ENCODE results near the gene ASIC4. TPM values are rescaled to one million over a fixed set of nuclear protein-coding genes. Genes with fewer than 3 reads are reported as not detected.

ASIC4 gene
- polyA plus RNA-seq, 3 donors, result not detected

DNA sequence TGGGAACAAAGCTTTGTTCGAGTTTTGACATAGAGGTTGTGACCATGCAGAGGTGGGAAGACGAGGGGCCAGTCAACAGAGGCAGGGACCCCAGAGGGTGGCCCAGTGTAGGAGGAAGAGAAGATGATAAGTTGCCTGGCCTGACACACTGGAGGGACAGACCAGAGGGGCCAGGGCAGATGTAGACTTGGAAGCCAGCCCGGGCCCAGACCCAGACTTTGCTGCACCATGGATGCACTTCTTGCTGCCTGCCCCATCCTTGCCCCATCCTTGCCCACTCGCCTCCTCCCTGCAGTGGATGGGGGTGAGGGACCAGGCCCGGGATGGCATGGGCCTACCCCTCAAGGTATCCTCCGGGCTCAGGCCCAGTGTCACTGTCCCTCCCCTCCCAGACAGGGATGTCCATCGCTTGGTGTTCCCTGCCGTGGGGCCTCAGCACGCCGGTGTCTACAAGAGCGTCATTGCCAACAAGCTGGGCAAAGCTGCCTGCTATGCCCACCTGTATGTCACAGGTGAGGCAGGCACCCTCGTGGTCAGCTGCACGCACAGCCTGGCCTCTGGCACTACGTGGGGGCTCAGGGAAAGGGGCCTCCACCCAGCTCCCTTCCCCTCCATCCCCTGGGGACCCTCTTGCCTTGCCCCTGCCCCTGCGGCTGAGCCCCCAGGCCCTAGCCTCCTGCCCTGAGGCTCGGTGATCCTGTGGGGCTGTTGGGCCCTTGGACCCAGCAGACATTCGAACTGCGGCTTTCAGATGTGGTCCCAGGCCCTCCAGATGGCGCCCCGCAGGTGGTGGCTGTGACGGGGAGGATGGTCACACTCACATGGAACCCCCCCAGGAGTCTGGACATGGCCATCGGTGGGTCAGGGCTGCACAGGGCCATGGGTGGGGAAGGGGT lies 42.6 kb upstream of the ASIC4 start:
- H3K4me1 Mint-ChIP-seq, result peaks cover 2% of the 10 kb centered on the region
- no peak overlapping the region for H3K4me2 ChIP-seq (replicated peaks; ENCODE audit: extremely low read depth, low read length, poor library complexity, severe bottlenecking)
- H3K9me3 ChIP-seq (replicated peaks in 1 of 2; ENCODE audit: control insufficient read depth in 1 of 2, insufficient read depth in 1 of 2, low read length in 2 of 2), result no peaks in the 10 kb centered on the region
- H3K9ac ChIP-seq (ENCODE audit: insufficient read depth, low read length, poor library complexity, severe bottlenecking), result no peak overlapping the region
- no peak overlapping the region for H3K4me3 ChIP-seq (replicated peaks in 1 of 3; ENCODE audit: low read depth in 2 of 3, low read length in 3 of 3)
- H3K27ac Mint-ChIP-seq, result no peak overlapping the region
- peaks cover 6 to 15% (median 8%) of the 10 kb centered on the region in 3 donors for H3K27me3 Mint-ChIP-seq (ENCODE audit: low read depth in 3 of 3)
- no peak overlapping the region for H3K4me3 Mint-ChIP-seq
- DNase-seq, result no peak
- intact Hi-C loops (cut with micrococcal nuclease), result no loop called here
- H2AFZ ChIP-seq (ENCODE audit: insufficient read depth, low read depth, low read length, poor library complexity, severe bottlenecking), result no peak overlapping the region
- no peaks in the 10 kb centered on the region for H4K20me1 ChIP-seq (ENCODE audit: insufficient read depth, low read length)
- H3K36me3 ChIP-seq (replicated peaks in 1 of 2; ENCODE audit: control insufficient read depth in 1 of 2, insufficient read depth in 2 of 2, low read length in 2 of 2), result no peaks in the 10 kb centered on the region
- H3K79me2 ChIP-seq (ENCODE audit: insufficient read depth, low read length), result no peaks in the 10 kb centered on the region
- no peaks in the 10 kb centered on the region for H3K36me3 Mint-ChIP-seq
- no peaks in the 10 kb centered on the region for H3K9me3 Mint-ChIP-seq
- no peaks in the 10 kb centered on the region for H3K4me1 ChIP-seq (ENCODE audit: control insufficient read depth in 1 of 2, insufficient read depth in 2 of 2, low read length in 2 of 2)
- no peak overlapping the region for H3K27ac ChIP-seq (ENCODE audit: low read depth in 1 of 2, low read length in 2 of 2)
- TF ChIP-seq, protein P1, sequence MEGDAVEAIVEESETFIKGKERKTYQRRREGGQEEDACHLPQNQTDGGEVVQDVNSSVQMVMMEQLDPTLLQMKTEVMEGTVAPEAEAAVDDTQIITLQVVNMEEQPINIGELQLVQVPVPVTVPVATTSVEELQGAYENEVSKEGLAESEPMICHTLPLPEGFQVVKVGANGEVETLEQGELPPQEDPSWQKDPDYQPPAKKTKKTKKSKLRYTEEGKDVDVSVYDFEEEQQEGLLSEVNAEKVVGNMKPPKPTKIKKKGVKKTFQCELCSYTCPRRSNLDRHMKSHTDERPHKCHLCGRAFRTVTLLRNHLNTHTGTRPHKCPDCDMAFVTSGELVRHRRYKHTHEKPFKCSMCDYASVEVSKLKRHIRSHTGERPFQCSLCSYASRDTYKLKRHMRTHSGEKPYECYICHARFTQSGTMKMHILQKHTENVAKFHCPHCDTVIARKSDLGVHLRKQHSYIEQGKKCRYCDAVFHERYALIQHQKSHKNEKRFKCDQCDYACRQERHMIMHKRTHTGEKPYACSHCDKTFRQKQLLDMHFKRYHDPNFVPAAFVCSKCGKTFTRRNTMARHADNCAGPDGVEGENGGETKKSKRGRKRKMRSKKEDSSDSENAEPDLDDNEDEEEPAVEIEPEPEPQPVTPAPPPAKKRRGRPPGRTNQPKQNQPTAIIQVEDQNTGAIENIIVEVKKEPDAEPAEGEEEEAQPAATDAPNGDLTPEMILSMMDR (IDR thresholded peaks at IDR 0.05), result no peak
- H3K27me3 ChIP-seq (ENCODE audit: control insufficient read depth in 2 of 2, insufficient read depth in 2 of 2, low read length in 2 of 2), result no peaks in the 10 kb centered on the region
- WGBS (ENCODE audit: insufficient coverage), result 93% methylated on average over 18 of the region's 22 CpGs

GRCh38 chr2:219472629-219473187 lies 41.6 kb upstream of the ASIC4 start:
- Histone ChIP-seq H3K9me3 (replicated peaks in 1 of 2; ENCODE audit: control insufficient read depth in 1 of 2, insufficient read depth in 1 of 2, low read length in 2 of 2) (no peaks in the 10 kb centered on the region), H3K4me3 (replicated peaks in 1 of 3; ENCODE audit: low read depth in 2 of 3, low read length in 3 of 3) (no peak overlapping the region), H3K79me2 (ENCODE audit: insufficient read depth, low read length) (no peaks in the 10 kb centered on the region), H3K27me3 (ENCODE audit: control insufficient read depth in 2 of 2, insufficient read depth in 2 of 2, low read length in 2 of 2) (no peaks in the 10 kb centered on the region), H4K20me1 (ENCODE audit: insufficient read depth, low read length) (no peaks in the 10 kb centered on the region), H3K9ac (ENCODE audit: insufficient read depth, low read length, poor library complexity, severe bottlenecking) (no peak overlapping the region), H3K36me3 (replicated peaks in 1 of 2; ENCODE audit: control insufficient read depth in 1 of 2, insufficient read depth in 2 of 2, low read length in 2 of 2) (no peaks in the 10 kb centered on the region), H3K4me1 (ENCODE audit: control insufficient read depth in 1 of 2, insufficient read depth in 2 of 2, low read length in 2 of 2) (no peaks in the 10 kb centered on the region), H2AFZ (ENCODE audit: insufficient read depth, low read depth, low read length, poor library complexity, severe bottlenecking) (no peak overlapping the region), H3K4me2 (replicated peaks; ENCODE audit: extremely low read depth, low read length, poor library complexity, severe bottlenecking) (no peak overlapping the region), H3K27ac (ENCODE audit: low read depth in 1 of 2, low read length in 2 of 2) (no peak overlapping the region)
- H3K4me3 Mint-ChIP-seq, result no peak overlapping the region
- H3K9me3 Mint-ChIP-seq, result no peaks in the 10 kb centered on the region
- intact Hi-C loops (cut with micrococcal nuclease), result no loop called here
- H3K36me3 Mint-ChIP-seq, result no peaks in the 10 kb centered on the region
- 90% methylated on average over 12 of the region's 12 CpGs for WGBS (ENCODE audit: insufficient coverage)
- H3K27ac Mint-ChIP-seq, result no peak overlapping the region
- peaks cover 2% of the 10 kb centered on the region for H3K4me1 Mint-ChIP-seq
- peaks cover 5 to 21% (median 15%) of the 10 kb centered on the region in 3 donors for H3K27me3 Mint-ChIP-seq (ENCODE audit: low read depth in 3 of 3)
- no peak for DNase-seq
- TF ChIP-seq, protein P1 (IDR thresholded peaks at IDR 0.05), result no peak
